PC-3 (cell line): Measurements from ENCODE around the gene TTC24.

Experiments used
- CTCF ChIP-seq: fragments of 300-600 bp; sonication (generic); conservative IDR thresholded peaks from 2 replicates; pipeline ENCODE4 v1.5.1; 2017; ENCODE audit warnings: antibody characterized with exemption, low read depth, mild to moderate bottlenecking, low read length
- EZH2 ChIP-seq: fragments of 300-600 bp; sonication (generic); IDR thresholded peaks from one replicate; pipeline ENCODE4 v1.6.1; 2017; ENCODE audit warnings: antibody characterized with exemption, mild to moderate bottlenecking, low read length; ENCODE audit not compliant: unreplicated experiment
- EZH2phosphoT487 ChIP-seq: fragments of 300-600 bp; sonication (generic); IDR thresholded peaks from 2 replicates; pipeline ENCODE4 v1.6.1; 2018; ENCODE audit warnings: mild to moderate bottlenecking, antibody characterized with exemption, low read length, borderline replicate concordance

GRCh38 chr1:156559797-156560385 is 19.6 kb upstream of the TTC24 start:
- TF ChIP-seq CTCF (no peak), EZH2 (no peak), EZH2phosphoT487 (no peak)
